Neural progenitor cell (in vitro differentiated cells): ENCODE data around the gene MARCO. TPM values are rescaled to one million over a fixed set of nuclear protein-coding genes. Genes with fewer than 3 reads are reported as not detected.
"Not testable (repeated sequence)": the region's sequence is repeated elsewhere in the genome, so short reads cannot be mapped to it uniquely, and the experiment has no call there.

Experiments
- DNase-seq: peaks from one replicate; pipeline ENCODE4 v3.0.0-alpha.2; 2016; ENCODE audit warnings: low spot score
- H2AFZ ChIP-seq: fragments of 200-600 bp; sonication (generic); replicated peaks from 2 replicates; pipeline ENCODE4 v1.6.1; 2016; ENCODE audit warnings: antibody characterized with exemption
- H3F3A ChIP-seq: fragments of 200-600 bp; sonication (generic); 2 replicates; pipeline ENCODE4 v1.6.1; 2016; ENCODE audit warnings: antibody characterized with exemption, low read depth
- H3K27ac ChIP-seq: fragments of 200-600 bp; sonication (generic); 2 replicates; pipeline ENCODE4 v1.5.1; 2016; ENCODE audit warnings: mild to moderate bottlenecking
- H3K27me3 ChIP-seq: fragments of 200-600 bp; sonication (generic); 2 replicates; pipeline ENCODE4 v1.6.1; 2016; ENCODE audit warnings: mild to moderate bottlenecking, moderate library complexity
- H3K36me3 ChIP-seq: fragments of 200-600 bp; sonication (generic); 2 replicates; pipeline ENCODE4 v1.5.1; 2016
- H3K4me1 ChIP-seq: fragments of 200-600 bp; sonication (generic); 2 replicates; pipeline ENCODE4 v1.6.1; 2016; ENCODE audit warnings: mixed run types
- H3K4me2 ChIP-seq: fragments of 200-600 bp; sonication (generic); 2 replicates; pipeline ENCODE4 v1.6.1; 2016
- H3K4me3 ChIP-seq: fragments of 200-600 bp; sonication (generic); 2 replicates; pipeline ENCODE4 v1.5.1; 2016
- H3K79me2 ChIP-seq: fragments of 200-600 bp; sonication (generic); 2 replicates; pipeline ENCODE4 v1.6.1; 2016; ENCODE audit warnings: low read depth
- H3K9ac ChIP-seq: fragments of 200-600 bp; sonication (generic); 2 replicates; pipeline ENCODE4 v1.6.1; 2016
- H3K9me3 ChIP-seq: fragments of 200-600 bp; sonication (generic); 2 replicates; pipeline ENCODE4 v1.5.1; 2016; ENCODE audit warnings: low read depth
- H4K20me1 ChIP-seq: fragments of 200-600 bp; sonication (generic); 2 replicates; pipeline ENCODE4 v1.6.1; 2016; ENCODE audit warnings: low read depth
- H3K27ac Mint-ChIP-seq: 3 replicates; pipeline ENCODE4 v1.8.0; 2021; ENCODE audit warnings: mixed read lengths
- H3K27me3 Mint-ChIP-seq: 2 replicates; pipeline ENCODE4 v1.8.0; 2022; ENCODE audit warnings: low read depth, mild to moderate bottlenecking, inconsistent platforms, moderate library complexity, mixed read lengths; ENCODE audit not compliant: insufficient read depth
- H3K36me3 Mint-ChIP-seq: 3 replicates; pipeline ENCODE4 v1.8.0; 2021; ENCODE audit warnings: mixed read lengths
- H3K4me1 Mint-ChIP-seq: 3 replicates; pipeline ENCODE4 v1.8.0; 2021; ENCODE audit warnings: mixed read lengths
- H3K4me3 Mint-ChIP-seq: 3 replicates; pipeline ENCODE4 v1.8.0; 2021; ENCODE audit warnings: mild to moderate bottlenecking, moderate library complexity, mixed read lengths
- H3K9me3 Mint-ChIP-seq: 3 replicates; pipeline ENCODE4 v1.8.0; 2020; ENCODE audit warnings: mixed read lengths
- EZH2 ChIP-seq: fragments of 200-600 bp; sonication (generic); IDR thresholded peaks from 2 replicates; pipeline ENCODE4 v1.6.1; 2017; ENCODE audit warnings: antibody characterized with exemption, mild to moderate bottlenecking, moderate library complexity
- EZH2phosphoT487 ChIP-seq: fragments of 200-600 bp; sonication (generic); IDR thresholded peaks from 2 replicates; pipeline ENCODE4 v1.6.1; 2017; ENCODE audit warnings: antibody characterized with exemption
- total RNA-seq: library from RNA; depleted of rRNA; stranded (reverse); fragments of >200 nt; gene quantifications from 2 replicates; pipeline ENCODE4 v1.2.3, GENCODE V29; 2015; ENCODE audit warnings: low replicate concordance
- TF ChIP-seq, protein P1 (sequence below): fragments of 200-600 bp; sonication (generic); IDR thresholded peaks from 2 replicates; pipeline ENCODE4 v1.5.1; 2017; ENCODE audit warnings: antibody characterized with exemption, mild to moderate bottlenecking

The MARCO gene
- total RNA-seq, 1 donor from 2014 or later = not detected

- H3K27ac Mint-ChIP-seq = no peak overlapping the region
- H2AFZ ChIP-seq = no peak overlapping the region
- H3K9ac ChIP-seq = no peak overlapping the region
- H3K79me2 ChIP-seq = no peaks in the 10 kb centered on the region
- H3K9me3 ChIP-seq = no peaks in the 10 kb centered on the region
- H3K27ac ChIP-seq = no peak overlapping the region
- H3K4me3 Mint-ChIP-seq = no peak overlapping the region
- no peaks in the 10 kb centered on the region for H3K36me3 Mint-ChIP-seq
- no peaks in the 10 kb centered on the region for H3K4me1 ChIP-seq
- peak; percentile 58 for DNase-seq
- H3K4me1 Mint-ChIP-seq = no peaks in the 10 kb centered on the region
- peaks cover 4% of the 10 kb centered on the region for H3K9me3 Mint-ChIP-seq
- H3K27me3 ChIP-seq = no peaks in the 10 kb centered on the region
- no peak overlapping the region for H3K4me3 ChIP-seq
- H3K4me2 ChIP-seq = no peak overlapping the region
- H3K27me3 Mint-ChIP-seq = peaks cover 18% of the 10 kb centered on the region
- H3K36me3 ChIP-seq = no peaks in the 10 kb centered on the region
- no peaks in the 10 kb centered on the region for H3F3A ChIP-seq
- no peak for TF ChIP-seq EZH2phosphoT487
- TF ChIP-seq, protein P1, sequence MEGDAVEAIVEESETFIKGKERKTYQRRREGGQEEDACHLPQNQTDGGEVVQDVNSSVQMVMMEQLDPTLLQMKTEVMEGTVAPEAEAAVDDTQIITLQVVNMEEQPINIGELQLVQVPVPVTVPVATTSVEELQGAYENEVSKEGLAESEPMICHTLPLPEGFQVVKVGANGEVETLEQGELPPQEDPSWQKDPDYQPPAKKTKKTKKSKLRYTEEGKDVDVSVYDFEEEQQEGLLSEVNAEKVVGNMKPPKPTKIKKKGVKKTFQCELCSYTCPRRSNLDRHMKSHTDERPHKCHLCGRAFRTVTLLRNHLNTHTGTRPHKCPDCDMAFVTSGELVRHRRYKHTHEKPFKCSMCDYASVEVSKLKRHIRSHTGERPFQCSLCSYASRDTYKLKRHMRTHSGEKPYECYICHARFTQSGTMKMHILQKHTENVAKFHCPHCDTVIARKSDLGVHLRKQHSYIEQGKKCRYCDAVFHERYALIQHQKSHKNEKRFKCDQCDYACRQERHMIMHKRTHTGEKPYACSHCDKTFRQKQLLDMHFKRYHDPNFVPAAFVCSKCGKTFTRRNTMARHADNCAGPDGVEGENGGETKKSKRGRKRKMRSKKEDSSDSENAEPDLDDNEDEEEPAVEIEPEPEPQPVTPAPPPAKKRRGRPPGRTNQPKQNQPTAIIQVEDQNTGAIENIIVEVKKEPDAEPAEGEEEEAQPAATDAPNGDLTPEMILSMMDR = peak; percentile 63
- no peak for TF ChIP-seq EZH2
- H4K20me1 ChIP-seq = no peaks in the 10 kb centered on the region
Measured at GRCh38 chr2:119028327-119029174, 86.6 kb downstream of the MARCO start.

GRCh38 chr2:119029297-119029696, 87.3 kb downstream of the MARCO start:
- Histone ChIP-seq H3K4me3 (no peak overlapping the region), H3K27ac (no peak overlapping the region), H3K4me2 (no peak overlapping the region), H3K36me3 (no peaks in the 10 kb centered on the region), H3K79me2 (no peaks in the 10 kb centered on the region), H4K20me1 (no peaks in the 10 kb centered on the region), H3F3A (no peaks in the 10 kb centered on the region), H3K9me3 (no peaks in the 10 kb centered on the region), H2AFZ (no peak overlapping the region), H3K4me1 (no peaks in the 10 kb centered on the region), H3K27me3 (no peaks in the 10 kb centered on the region), H3K9ac (no peak overlapping the region)
- TF ChIP-seq EZH2phosphoT487 (no peak), EZH2 (no peak)
- TF ChIP-seq, protein P1 = no peak
- no peaks in the 10 kb centered on the region for H3K4me1 Mint-ChIP-seq
- no peaks in the 10 kb centered on the region for H3K36me3 Mint-ChIP-seq
- DNase-seq = no peak
- H3K27me3 Mint-ChIP-seq = peaks cover 18% of the 10 kb centered on the region
- no peak overlapping the region for H3K4me3 Mint-ChIP-seq
- no peak overlapping the region for H3K27ac Mint-ChIP-seq
- H3K9me3 Mint-ChIP-seq = peaks cover 4% of the 10 kb centered on the region

DNA sequence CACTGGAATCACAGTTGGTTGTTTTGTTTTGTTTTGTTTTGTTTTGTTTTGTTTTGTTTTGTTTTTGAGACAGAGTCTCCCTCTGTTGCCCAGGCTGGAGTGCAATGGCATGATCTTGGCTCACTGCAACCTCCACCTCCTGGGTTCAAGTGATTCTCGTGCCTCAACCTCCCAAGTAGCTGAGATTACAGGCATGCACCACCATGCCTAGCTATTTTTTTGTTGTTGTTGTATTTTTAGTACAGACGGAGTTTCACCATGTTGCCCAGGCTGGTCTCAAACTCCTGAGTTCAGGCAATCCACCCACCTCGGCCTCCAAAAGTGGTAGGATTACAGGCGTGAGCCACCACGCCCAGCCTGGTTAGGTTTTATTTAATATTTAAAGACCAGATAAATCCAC, 95.9 kb downstream of the MARCO start:
- H3K27me3 Mint-ChIP-seq, H3K9ac ChIP-seq, H3K4me3 Mint-ChIP-seq, H3K36me3 Mint-ChIP-seq, H3K27ac ChIP-seq, H3K4me1 Mint-ChIP-seq, H3F3A ChIP-seq, H3K27ac Mint-ChIP-seq, H4K20me1 ChIP-seq, H2AFZ ChIP-seq, H3K27me3 ChIP-seq, H3K4me2 ChIP-seq, H3K36me3 ChIP-seq, H3K4me3 ChIP-seq, H3K9me3 Mint-ChIP-seq, DNase-seq, H3K9me3 ChIP-seq, H3K4me1 ChIP-seq, H3K79me2 ChIP-seq: not testable (repeated sequence)

DNA sequence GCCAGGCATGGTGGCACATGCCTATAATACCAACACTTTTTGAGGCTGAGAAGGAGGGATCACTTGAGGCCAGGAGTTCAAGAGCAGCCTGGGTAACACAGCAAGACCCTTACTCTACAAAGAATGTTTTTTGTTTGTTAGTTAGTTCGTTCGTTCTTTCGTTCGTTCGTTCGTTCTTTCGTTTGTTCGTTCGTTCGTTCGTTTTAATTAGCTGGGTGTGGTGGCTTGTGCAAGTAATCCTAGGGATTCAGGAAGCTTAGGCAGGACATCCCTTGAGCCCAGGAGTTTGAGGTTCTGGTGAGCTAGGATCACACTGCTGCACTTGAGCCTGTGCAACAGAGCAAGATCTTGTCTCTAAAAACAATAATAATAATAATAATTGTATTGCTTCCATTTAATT, 98.7 kb downstream of the MARCO start:
- H3K9me3 ChIP-seq = no peaks in the 10 kb centered on the region
- no peak for DNase-seq
- H3K27ac Mint-ChIP-seq = no peak overlapping the region
- H3F3A ChIP-seq = no peaks in the 10 kb centered on the region
- TF ChIP-seq EZH2phosphoT487 (no peak), EZH2 (no peak)
- TF ChIP-seq, protein P1 = no peak
- no peaks in the 10 kb centered on the region for H3K36me3 ChIP-seq
- no peaks in the 10 kb centered on the region for H3K27me3 ChIP-seq
- H3K27me3 Mint-ChIP-seq = no peaks in the 10 kb centered on the region
- no peak overlapping the region for H3K4me2 ChIP-seq
- H2AFZ ChIP-seq = no peak overlapping the region
- no peak overlapping the region for H3K4me3 ChIP-seq
- H3K27ac ChIP-seq = no peak overlapping the region
- no peaks in the 10 kb centered on the region for H3K4me1 ChIP-seq
- no peaks in the 10 kb centered on the region for H3K9me3 Mint-ChIP-seq
- H3K36me3 Mint-ChIP-seq = no peaks in the 10 kb centered on the region
- no peaks in the 10 kb centered on the region for H3K4me1 Mint-ChIP-seq
- H4K20me1 ChIP-seq = no peaks in the 10 kb centered on the region
- H3K9ac ChIP-seq = no peak overlapping the region
- no peaks in the 10 kb centered on the region for H3K79me2 ChIP-seq
- no peak overlapping the region for H3K4me3 Mint-ChIP-seq
